H1 (cell line): ENCODE measurements around the gene HIGD2B. TPM values are rescaled to one million over a fixed set of nuclear protein-coding genes. Genes with fewer than 3 reads are reported as not detected.

Source experiments
- CTCF ChIA-PET: fragments of 300-600 bp; sonication (Branson Sonifier 250); formaldehyde crosslinking; loops from one replicate; lab custom pipeline; 2021; ENCODE audit not compliant: partially characterized antibody; lab: Charles Lee
- POLR2A ChIA-PET: fragments of 300-600 bp; sonication (Branson Sonifier 250); formaldehyde crosslinking; loops from one replicate; lab custom pipeline; 2021; ENCODE audit warnings: inconsistent platforms; ENCODE audit not compliant: partially characterized antibody; lab: Charles Lee
- DNase-seq, 2 experiments: peaks; one replicate each; pipeline versions ENCODE4 v3.0.0 to v3.0.0-alpha.2; 2010 to 2022; ENCODE audit warnings: low spot score in 2 of 2, low read depth in 1 of 2, mixed read lengths in 1 of 2
- FAIRE-seq: peaks from 2 replicates; lab custom pipeline; 2011; peaks lifted over from hg19 to GRCh38; lab: Jason Lieb, UNC
- H2AFZ ChIP-seq: 2 replicates; pipeline ENCODE4 v1.8.1; 2012; ENCODE audit warnings: low read length, inconsistent platforms
- H2AK5ac ChIP-seq: 2 replicates; pipeline ENCODE4 v1.6.1; 2013; ENCODE audit warnings: low read depth, low read length
- H2BK120ac ChIP-seq: replicated peaks from 2 replicates; pipeline ENCODE3; 2013; ENCODE audit warnings: low read depth, low read length, inconsistent platforms
- H2BK12ac ChIP-seq: 2 replicates; pipeline ENCODE4 v1.6.1; 2013; ENCODE audit warnings: low read depth, low read length
- H2BK15ac ChIP-seq: 2 replicates; pipeline ENCODE4 v1.6.1; 2013; ENCODE audit warnings: low read length
- H2BK20ac ChIP-seq: 2 replicates; pipeline ENCODE4 v1.6.1; 2013; ENCODE audit warnings: low read length
- H2BK5ac ChIP-seq: 2 replicates; pipeline ENCODE4 v1.6.1; 2013; ENCODE audit warnings: low read depth, low read length
- H3K14ac ChIP-seq: 2 replicates; pipeline ENCODE4 v1.6.1; 2013; ENCODE audit warnings: inconsistent platforms; ENCODE audit not compliant: insufficient read length
- H3K18ac ChIP-seq: 2 replicates; pipeline ENCODE4 v1.6.1; 2013; ENCODE audit warnings: low read length; ENCODE audit errors: extremely low read depth
- H3K23ac ChIP-seq: 2 replicates; pipeline ENCODE4 v1.6.1; 2013; ENCODE audit warnings: inconsistent platforms; ENCODE audit not compliant: insufficient read length
- H3K23me2 ChIP-seq: 2 replicates; pipeline ENCODE4 v1.6.1; 2013; ENCODE audit warnings: low read depth, low read length
- H3K27ac ChIP-seq: 2 replicates; pipeline ENCODE4 v1.6.1; 2011; ENCODE audit warnings: low read depth, low read length, inconsistent platforms
- H3K27me3 ChIP-seq, 4 experiments: replicated peaks in 1 of 4; 1 replicate in 1 of 4; 2 replicates in 3 of 4; pipeline versions ENCODE4 v1.6.1 to v1.8.1; 2011 to 2013; ENCODE audit warnings: low read length in 3 of 4, mild to moderate bottlenecking in 3 of 4, inconsistent platforms in 2 of 4, mixed read lengths in 2 of 4, moderate library complexity in 1 of 4; ENCODE audit not compliant: control insufficient read depth in 3 of 4, insufficient read depth in 3 of 4; ENCODE audit errors: extremely low read depth in 1 of 4
- H3K36me3 ChIP-seq, 4 experiments: 2 replicates each; pipeline versions ENCODE4 v1.6.1 to v1.8.1; 2011 to 2013; ENCODE audit warnings: mild to moderate bottlenecking in 4 of 4, low read length in 3 of 4, moderate library complexity in 2 of 4, control low read depth in 1 of 4, inconsistent platforms in 1 of 4; ENCODE audit not compliant: insufficient read depth in 4 of 4, control insufficient read depth in 2 of 4
- H3K4ac ChIP-seq: replicated peaks from 2 replicates; pipeline ENCODE3; 2013; ENCODE audit warnings: low read length, low read depth, mixed read lengths, inconsistent platforms; ENCODE audit not compliant: insufficient read length
- H3K4me1 ChIP-seq, 4 experiments: replicated peaks in 1 of 4; 1 replicate in 1 of 4; 2 replicates in 3 of 4; pipeline versions ENCODE4 v1.6.1 to v1.8.1; 2011 to 2013; ENCODE audit warnings: low read length in 3 of 4, inconsistent platforms in 2 of 4, mixed read lengths in 1 of 4; ENCODE audit not compliant: insufficient read depth in 4 of 4, control insufficient read depth in 3 of 4
- H3K4me2 ChIP-seq, 2 experiments: 2 replicates each; pipeline versions ENCODE4 v1.6.1 to v1.8.1; 2011 to 2013; ENCODE audit warnings: low read depth in 2 of 2, low read length in 2 of 2, control low read depth in 1 of 2, inconsistent platforms in 1 of 2, mild to moderate bottlenecking in 1 of 2; ENCODE audit not compliant: insufficient read depth in 1 of 2
- H3K4me3 ChIP-seq, 4 experiments: fragments of 200-600, 300-600 bp in 1 of 4; sonication (generic), shearing (Covaris generic), sonication (Bioruptor Twin) in 1 of 4; 2 replicates each; pipeline versions ENCODE4 v1.5.1 to v1.8.1; 2011 to 2016; ENCODE audit warnings: low read length in 4 of 4, low read depth in 3 of 4, control low read depth in 2 of 4, inconsistent platforms in 2 of 4, mild to moderate bottlenecking in 2 of 4, mixed read lengths in 1 of 4, moderate library complexity in 1 of 4; ENCODE audit not compliant: insufficient read depth in 2 of 4; ENCODE audit errors: extremely low read depth in 1 of 4
- H3K56ac ChIP-seq: replicated peaks from 2 replicates; pipeline ENCODE3; 2013; ENCODE audit warnings: low read depth, mild to moderate bottlenecking, mixed read lengths, low read length, inconsistent platforms; ENCODE audit not compliant: insufficient read length
- H3K79me1 ChIP-seq: 2 replicates; pipeline ENCODE4 v1.6.1; 2013; ENCODE audit warnings: low read depth, low read length, control low read depth
- H3K79me2 ChIP-seq, 2 experiments: 2 replicates each; pipeline versions ENCODE4 v1.6.1 to v1.8.1; 2012 to 2013; ENCODE audit warnings: low read length in 2 of 2, mild to moderate bottlenecking in 2 of 2, inconsistent platforms in 1 of 2; ENCODE audit not compliant: insufficient read depth in 2 of 2, control insufficient read depth in 1 of 2
- H3K9ac ChIP-seq, 4 experiments: replicated peaks in 1 of 4; 1 replicate in 1 of 4; 2 replicates in 3 of 4; pipeline versions ENCODE4 v1.6.1 to v1.8.1; 2011 to 2013; ENCODE audit warnings: low read depth in 3 of 4, low read length in 3 of 4, control low read depth in 2 of 4, mild to moderate bottlenecking in 2 of 4, moderate library complexity in 2 of 4, inconsistent platforms in 1 of 4; ENCODE audit errors: extremely low read depth in 1 of 4
- H3K9me3 ChIP-seq, 2 experiments: 2 replicates each; pipeline versions ENCODE4 v1.6.1 to v1.8.1; 2012 to 2013; ENCODE audit warnings: mild to moderate bottlenecking in 2 of 2, moderate library complexity in 2 of 2, control low read depth in 1 of 2, inconsistent platforms in 1 of 2, low read depth in 1 of 2, low read length in 1 of 2, mixed read lengths in 1 of 2; ENCODE audit not compliant: insufficient read depth in 2 of 2
- H4K20me1 ChIP-seq, 2 experiments: replicated peaks in 1 of 2; 2 replicates each; pipeline versions ENCODE3 to v1.8.1; 2011 to 2013; ENCODE audit warnings: inconsistent platforms in 2 of 2, low read length in 2 of 2, mild to moderate bottlenecking in 1 of 2; ENCODE audit not compliant: insufficient read depth in 2 of 2, control insufficient read depth in 1 of 2
- H4K5ac ChIP-seq: 2 replicates; pipeline ENCODE4 v1.6.1; 2013; ENCODE audit warnings: low read length, low read depth, mixed read lengths, inconsistent platforms; ENCODE audit not compliant: insufficient read length
- H4K8ac ChIP-seq: 2 replicates; pipeline ENCODE4 v1.8.0; 2013; ENCODE audit warnings: mild to moderate bottlenecking, moderate library complexity, low read length, inconsistent platforms; ENCODE audit not compliant: insufficient read depth; ENCODE audit errors: extremely low read depth
- H4K91ac ChIP-seq: replicated peaks from 2 replicates; pipeline ENCODE3; 2013; ENCODE audit warnings: low read length, mixed read lengths, inconsistent platforms; ENCODE audit not compliant: insufficient read length
- CHD2 ChIP-seq: IDR thresholded peaks from 2 replicates; pipeline ENCODE4 v1.6.1; 2012; ENCODE audit warnings: low read length, improper control_type of control experiment
- CTBP2 ChIP-seq: IDR thresholded peaks from 2 replicates; pipeline ENCODE4 v1.7.0; 2011; ENCODE audit warnings: borderline replicate concordance, mild to moderate bottlenecking, moderate library complexity, mixed read lengths, low read length; ENCODE audit not compliant: insufficient read depth, insufficient read length
- NANOG ChIP-seq: IDR thresholded peaks from 2 replicates; pipeline ENCODE4 v1.6.1; 2011; ENCODE audit warnings: low read length, low read depth, mild to moderate bottlenecking, inconsistent platforms; ENCODE audit not compliant: insufficient read depth, poor library complexity, severe bottlenecking
- SIRT6 ChIP-seq: IDR thresholded peaks from one replicate; pipeline ENCODE4 v1.7.1; 2012; ENCODE audit warnings: low read length, inconsistent platforms
- WGBS, 2 experiments: shearing (Covaris generic) in 1 of 2; methylation state at CpG; one replicate each; pipeline versions ENCODE4 v1.1.6 to v1.1.7; 2013 to 2015; ENCODE audit warnings: low lambda C conversion rate in 2 of 2, mixed read lengths in 2 of 2, inconsistent platforms in 1 of 2, low coverage in 1 of 2, missing lambda C conversion rate in 1 of 2; ENCODE audit not compliant: insufficient replicate concordance in 2 of 2, insufficient coverage in 1 of 2, insufficient read length in 1 of 2; ENCODE audit errors: extremely low coverage in 1 of 2, missing lambda C conversion rate in 1 of 2; 5-methylcytosine and 5-hydroxymethylcytosine counted together
- polyA plus RNA-seq, 7 experiments: library from polyadenylated mRNA; depleted of rRNA in 3 of 7; stranded (reverse) in 5 of 7; unstranded in 2 of 7; fragments of >200 nt in 5 of 7; fragments of 200-250 nt in 2 of 7; gene quantifications; 1 replicate in 5 of 7; 2 replicates in 1 of 7; 4 replicates in 1 of 7; pipeline versions ENCODE4 v1.2.1 to v1.2.3, GENCODE V29; 2011 to 2013; ENCODE audit warnings: missing spikeins in 2 of 7, mixed read lengths in 2 of 7
- total RNA-seq: library from RNA; stranded (reverse); fragmentation: NEBNext Ultra II Directional; extraction: Animal tissue kit (Norgen Biotek cat#: 25700); gene quantifications from 2 replicates; pipeline ENCODE4 v1.2.1, GENCODE V29; 2021

Gene HIGD2B
- total and polyA plus RNA-seq, 2 of the 8 experiments (the other 6 are each of a cell fraction or from before 2014, with no cell fraction given), result not detected

DNA sequence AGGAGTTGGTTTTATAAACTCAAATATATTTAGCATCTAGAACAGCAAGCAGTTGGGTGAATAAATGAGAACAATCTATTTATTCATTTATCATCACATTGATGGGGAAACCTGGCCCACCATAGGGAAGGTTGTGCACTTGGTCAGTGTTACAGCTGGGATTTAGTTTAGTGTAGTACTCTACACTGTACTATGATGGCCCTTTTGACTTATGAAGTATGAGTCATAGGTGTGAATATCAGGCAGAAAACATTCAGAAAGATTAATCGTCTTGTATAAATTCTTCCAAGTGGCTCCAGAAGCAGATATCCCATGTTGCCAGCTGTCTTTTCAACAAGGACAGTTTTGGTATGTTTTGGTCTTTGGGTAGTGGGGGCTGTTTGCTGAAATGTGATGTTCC, 38.0 kb upstream of the HIGD2B start:
- Histone ChIP-seq H2AK5ac (no peak overlapping the region), H2BK15ac (no peak overlapping the region), H3K9me3 (no peaks in the 10 kb centered on the region), H3K4ac (no peak overlapping the region), H3K79me1 (no peaks in the 10 kb centered on the region), H3K9ac (no peak overlapping the region), H4K8ac (no peak overlapping the region), H3K27me3 (no peaks in the 10 kb centered on the region), H2BK20ac (no peak overlapping the region), H3K14ac (no peak overlapping the region), H4K5ac (no peak overlapping the region), H3K4me1 (peaks cover 0 to 7% (median 1%) of the 10 kb centered on the region in 4 experiments; a peak in 3 of 7 replicates), H2AFZ (no peak overlapping the region), H3K23ac (no peak overlapping the region), H3K18ac (no peak overlapping the region), H3K4me2 (no peak overlapping the region), H3K79me2 (no peaks in the 10 kb centered on the region), H3K4me3 (no peak overlapping the region), H4K91ac (no peak overlapping the region), H3K23me2 (no peaks in the 10 kb centered on the region), H3K56ac (no peak overlapping the region), H3K36me3 (peaks cover 0 to 5% (median 1%) of the 10 kb centered on the region in 4 experiments; a peak in 2 of 8 replicates), H2BK120ac (no peak overlapping the region), H4K20me1 (no peaks in the 10 kb centered on the region), H2BK5ac (no peak overlapping the region), H3K27ac (no peak overlapping the region), H2BK12ac (no peak overlapping the region)
- ChIA-PET CTCF (interaction anchor here (1.1 to 2.0 kb wide), 5 partner anchors 11 to 550 kb away, joined by 3 to 5 read pairs (median 4); no protein-coding TSS in a partner anchor), POLR2A (interaction anchor here (0.9 to 2.2 kb wide), 2 partner anchors 11 to 19 kb away, joined by 3 to 7 read pairs; no protein-coding TSS in a partner anchor)
- DNase-seq, result no peak
- 93% methylated on average over 1 of the region's 1 CpG; no CpG with 5 or more reads in 1 of the 2 experiments for WGBS, 2 experiments
- FAIRE-seq, result no peak
- TF ChIP-seq CTBP2 (no peak), NANOG (no peak), SIRT6 (no peak), CHD2 (no peak)
